Muscle of leg (tissue), 9 donors: ENCODE results near the gene ARHGDIB. TPM values are rescaled to one million over a fixed set of nuclear protein-coding genes. Genes with fewer than 3 reads are reported as not detected.

Source experiments
- polyA plus RNA-seq, 8 donors: library from polyadenylated mRNA; unstranded; fragments of 120-200 nt; gene quantifications; one replicate each; pipeline versions ENCODE4 v1.2.1 to v1.2.3, GENCODE V29; 2013; ENCODE audit warnings: inconsistent platforms in 1 of 8, low replicate concordance in 1 of 8; ENCODE audit not compliant: insufficient read length in 8 of 8, insufficient read depth in 1 of 8
- total RNA-seq: library from RNA; stranded (reverse); fragments of 120-200 nt; gene quantifications from one replicate; pipeline ENCODE4 v1.2.4, GENCODE V29; 2013

Gene ARHGDIB
- total and polyA plus RNA-seq, 9 donors = 37.8 to 47.6 (median 42.0) TPM

Other genes with a start within 250 kb of the ARHGDIB start
- gene WBP11, start 158.1 kb downstream of the ARHGDIB start, total RNA-seq = 12.7 TPM
- 10 to 100 TPM; 50.1 to 67.4 (median 58.0) TPM for gene WBP11, start 158.1 kb downstream of the ARHGDIB start, polyA plus RNA-seq
- gene C12orf60, start 157.9 kb downstream of the ARHGDIB start, total RNA-seq = 1.4 TPM
- gene C12orf60, start 157.9 kb downstream of the ARHGDIB start, polyA plus RNA-seq = 1 to 10 TPM in 7 of 8 donors, under 1 TPM in 1; 0.85 to 1.6 (median 1.3) TPM
- 0.40 TPM for gene SMCO3, start 147.4 kb downstream of the ARHGDIB start, total RNA-seq
- gene SMCO3, start 147.4 kb downstream of the ARHGDIB start, polyA plus RNA-seq = under 1 TPM in 7 of 8 donors, not detected in 1; 0.07 to 0.57 (median 0.21) TPM
- gene ART4, start 118.1 kb downstream of the ARHGDIB start, total RNA-seq = 0.09 TPM
- gene ART4, start 118.1 kb downstream of the ARHGDIB start, polyA plus RNA-seq = under 1 TPM; 0.05 to 0.51 (median 0.13) TPM
- 500 TPM for gene MGP, start 75.7 kb downstream of the ARHGDIB start, total RNA-seq
- gene MGP, start 75.7 kb downstream of the ARHGDIB start, polyA plus RNA-seq = 100 to 1,000 TPM; 148 to 388 (median 243) TPM
- 0.13 TPM for gene ERP27, start 23.1 kb downstream of the ARHGDIB start, total RNA-seq
- 1 to 10 TPM in 1 of 8 donors, under 1 TPM in 7; 0.09 to 1.2 (median 0.50) TPM for gene ERP27, start 23.1 kb downstream of the ARHGDIB start, polyA plus RNA-seq
- not detected for gene PDE6H, start 11.4 kb upstream of the ARHGDIB start, total RNA-seq
- gene PDE6H, start 11.4 kb upstream of the ARHGDIB start, polyA plus RNA-seq = not detected